HG02571 (cell line): Measurements from ENCODE around the gene WBP1.
"Not testable (repeated sequence)": the region's sequence is repeated elsewhere in the genome, so short reads cannot be mapped to it uniquely, and the experiment has no call there.

Experiments
- ATAC-seq: cut with Tn5 transposase; IDR thresholded peaks from one replicate; pipeline ENCODE4 v1.9.1; 2021; ENCODE audit warnings: mild to moderate bottlenecking, moderate library complexity; ENCODE audit not compliant: unreplicated experiment

The WBP1 gene

DNA sequence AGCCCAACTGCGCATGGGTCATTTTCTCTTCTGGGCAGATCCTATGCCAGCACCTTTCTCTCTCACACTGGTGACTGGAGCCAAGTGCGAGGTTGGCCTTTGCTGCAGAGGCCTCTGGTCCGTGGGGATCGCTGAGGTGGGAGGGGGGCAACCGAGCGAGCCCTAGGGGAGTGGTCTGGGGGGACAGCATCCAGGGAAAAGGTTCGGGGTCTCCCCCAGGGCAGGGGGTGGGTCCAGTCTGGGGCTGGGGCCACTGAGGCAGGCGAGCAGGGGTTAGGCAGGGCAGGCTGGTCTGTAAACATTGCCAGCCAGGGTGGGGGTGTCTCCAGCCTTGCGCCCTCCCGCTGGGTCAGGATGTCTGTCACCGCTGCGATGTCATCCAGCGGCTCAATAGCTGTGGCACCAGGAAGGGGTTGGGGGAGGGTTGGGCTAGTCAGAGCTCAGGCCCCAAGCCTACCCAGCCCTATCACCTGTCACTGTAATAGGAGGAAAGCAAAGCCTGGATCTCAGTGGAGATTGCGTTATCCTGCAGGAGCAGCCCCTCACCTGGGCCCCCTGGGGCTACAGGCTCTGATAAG, 32.0 kb upstream of the WBP1 start:
- no peak for ATAC-seq

DNA sequence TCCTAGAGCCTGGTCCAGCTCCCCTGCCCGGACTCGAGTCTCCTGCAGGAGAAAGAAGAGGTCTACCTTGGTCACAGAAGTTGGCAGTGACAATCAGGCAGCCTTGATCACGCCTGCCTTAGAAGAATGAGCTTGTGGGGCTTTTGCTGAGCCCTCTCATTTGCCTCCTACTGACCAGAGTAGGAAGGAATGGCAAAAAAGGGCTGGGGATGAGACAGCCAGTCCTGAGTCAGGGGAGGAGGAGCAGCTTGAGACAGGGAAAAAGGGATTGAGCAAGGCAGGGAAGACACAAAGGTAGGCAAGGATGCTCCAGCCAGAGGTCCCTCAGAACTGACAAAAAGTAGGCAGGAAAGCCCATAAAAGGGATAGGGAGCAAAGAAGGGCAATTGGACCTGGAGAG, 30.7 kb upstream of the WBP1 start:
- ATAC-seq: no peak

DNA sequence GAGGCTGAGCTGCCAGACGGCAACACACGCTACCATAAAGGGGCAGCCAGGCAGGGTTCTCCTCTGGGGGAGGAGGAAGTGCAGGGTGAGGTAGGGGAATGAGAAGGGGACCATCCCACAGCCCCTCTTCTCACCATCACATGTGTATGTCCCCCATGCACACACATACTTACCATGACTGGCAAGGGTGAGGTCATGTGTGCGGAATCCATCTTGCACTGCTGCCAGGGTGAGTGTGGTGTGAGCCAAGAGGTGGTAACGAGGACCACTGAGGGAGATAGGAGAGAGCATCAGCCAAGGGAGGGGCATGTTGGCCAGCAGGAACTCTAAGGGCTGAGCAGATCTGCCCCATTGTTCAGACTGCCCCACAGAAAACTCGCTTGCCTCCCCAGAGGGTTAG, 29.6 kb upstream of the WBP1 start:
- no peak for ATAC-seq

DNA sequence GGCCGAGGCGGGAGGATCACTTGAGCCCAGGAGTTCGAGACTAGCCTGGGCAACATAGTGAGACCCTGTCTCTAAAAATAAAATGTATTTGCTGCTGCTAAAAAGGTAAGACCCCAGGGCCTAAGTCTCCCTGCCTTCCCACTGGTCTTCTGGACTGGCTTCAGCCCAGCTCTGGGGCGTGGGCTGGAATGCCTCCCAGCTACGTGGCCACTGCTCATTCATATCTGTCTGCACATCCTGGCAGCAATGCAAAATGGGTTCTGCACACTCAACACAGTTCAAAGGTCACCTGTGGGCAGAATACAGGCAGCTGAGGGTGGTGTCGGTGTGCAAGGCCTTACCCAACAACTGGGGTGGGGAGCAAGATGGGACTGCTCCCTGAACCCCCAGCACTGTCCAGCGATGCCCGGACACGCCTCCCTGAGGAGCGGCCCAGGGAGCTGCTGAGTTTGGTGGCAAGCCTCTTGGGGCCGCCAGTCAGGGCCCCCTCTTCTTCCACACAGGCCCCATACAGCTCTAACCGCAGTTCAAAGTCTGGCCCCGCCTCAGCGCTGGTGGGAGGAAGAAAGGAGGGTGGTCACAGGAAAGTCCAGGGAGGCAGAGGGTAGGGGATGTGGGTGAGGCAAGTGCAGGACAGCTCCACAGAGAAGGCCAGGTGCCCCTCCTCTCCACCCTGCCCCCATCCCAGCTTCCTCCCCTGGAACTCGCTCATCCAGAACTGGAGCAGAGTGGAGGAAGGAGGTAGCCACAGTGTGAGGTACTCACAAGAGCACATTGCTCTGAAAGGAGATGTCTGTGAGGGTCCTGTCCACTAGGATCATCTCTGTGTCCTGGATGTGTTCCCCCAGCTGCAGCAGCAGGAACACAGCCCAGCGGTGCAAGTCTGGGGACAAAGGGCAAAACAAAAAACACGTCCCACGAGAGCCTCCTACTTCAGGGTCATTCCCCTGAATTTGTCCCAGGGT, 28.5 kb upstream of the WBP1 start:
- no peak for ATAC-seq

DNA sequence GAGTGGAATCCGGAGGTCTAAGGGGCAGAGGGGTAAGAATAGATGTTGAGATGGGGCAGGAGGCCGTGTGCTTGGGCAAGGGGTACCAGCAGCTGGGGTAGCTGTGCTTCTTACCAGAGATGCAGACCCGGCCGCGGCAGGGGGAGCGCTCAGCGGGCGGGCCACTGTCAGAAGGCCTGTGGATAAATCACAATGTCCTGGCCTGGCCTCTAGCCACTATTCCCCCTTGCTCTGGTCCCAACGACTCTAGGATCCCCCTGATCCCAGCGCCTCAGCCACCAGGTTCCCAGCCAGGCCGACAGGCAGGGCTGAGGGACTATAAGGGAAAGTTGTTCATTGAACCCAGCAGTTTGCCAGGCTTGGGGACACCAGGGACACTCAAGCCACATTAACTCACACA, 27.7 kb upstream of the WBP1 start:
- ATAC-seq: no peak

DNA sequence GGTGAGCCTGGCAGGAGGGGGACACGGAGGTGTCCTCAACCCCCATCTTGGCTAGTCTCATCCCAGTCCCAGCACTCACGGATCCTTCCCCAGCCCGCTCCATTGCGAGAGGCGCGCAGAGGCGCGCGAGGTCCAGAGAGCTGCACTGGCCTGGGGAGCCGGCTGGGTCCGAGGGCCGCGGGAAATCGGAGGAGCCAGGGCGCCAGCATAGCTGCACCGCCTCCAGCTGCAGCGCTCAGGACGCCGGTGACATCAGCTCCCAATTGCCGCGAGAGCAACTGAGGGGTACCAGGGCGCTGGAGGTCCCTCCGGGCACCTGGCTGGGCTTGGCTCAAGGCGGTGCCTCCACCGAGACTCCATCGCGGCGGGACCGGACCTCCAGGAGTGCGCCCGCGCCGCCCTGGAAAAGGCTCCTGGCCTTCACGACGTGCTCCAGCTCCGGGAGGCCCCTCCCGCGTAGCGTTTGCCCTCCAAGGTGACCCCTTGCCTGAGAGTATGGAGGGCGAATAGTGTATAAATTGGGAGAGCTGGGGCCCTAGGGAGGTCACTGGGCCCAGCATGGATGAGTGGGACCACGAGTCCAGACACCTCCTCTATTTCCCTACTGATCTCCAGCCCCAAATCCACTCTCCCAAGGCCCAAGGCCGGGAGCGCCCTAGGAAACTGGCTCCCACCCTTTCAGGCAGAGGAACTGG, 22.0 kb upstream of the WBP1 start:
- no peak for ATAC-seq

DNA sequence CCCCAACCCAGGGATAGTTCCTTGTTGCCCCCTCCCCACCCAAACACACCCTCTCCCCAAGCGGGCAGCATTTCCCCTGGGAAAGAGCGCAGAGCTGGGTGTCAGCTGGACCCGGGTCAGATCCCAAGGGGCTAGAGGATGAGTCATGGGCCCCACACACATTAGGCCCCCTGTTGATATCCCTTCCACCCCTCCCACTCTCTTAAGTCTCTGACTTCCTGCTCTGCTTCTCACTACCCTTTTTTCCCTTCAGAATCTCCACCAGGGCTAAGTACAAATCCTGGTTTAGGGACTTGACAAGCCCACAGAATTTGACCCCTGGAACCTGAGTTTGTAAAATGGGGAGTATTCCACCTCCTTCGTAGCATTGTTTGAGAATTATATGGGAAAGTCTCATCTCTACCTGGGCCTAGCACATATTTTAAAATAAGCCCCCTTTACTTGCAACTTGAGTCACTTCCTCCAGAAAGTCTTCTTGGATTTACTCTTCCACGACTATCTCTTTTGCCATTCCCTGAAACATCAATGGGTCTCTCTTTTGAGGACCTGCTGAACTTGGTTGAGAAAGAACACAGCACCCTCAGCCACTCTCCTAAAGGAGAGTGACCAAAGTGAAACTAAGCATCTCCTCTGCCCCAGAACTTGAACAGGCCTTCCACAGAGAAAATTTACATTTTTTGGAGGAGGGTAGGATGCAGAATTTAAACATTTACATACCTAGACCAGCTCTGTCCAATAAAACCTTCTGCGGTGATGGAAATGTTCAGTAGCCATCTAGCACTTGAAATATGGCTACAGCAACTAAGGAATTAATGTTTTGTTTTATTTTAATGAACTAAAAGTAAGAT, 21.2 kb upstream of the WBP1 start:
- ATAC-seq: no peak

DNA sequence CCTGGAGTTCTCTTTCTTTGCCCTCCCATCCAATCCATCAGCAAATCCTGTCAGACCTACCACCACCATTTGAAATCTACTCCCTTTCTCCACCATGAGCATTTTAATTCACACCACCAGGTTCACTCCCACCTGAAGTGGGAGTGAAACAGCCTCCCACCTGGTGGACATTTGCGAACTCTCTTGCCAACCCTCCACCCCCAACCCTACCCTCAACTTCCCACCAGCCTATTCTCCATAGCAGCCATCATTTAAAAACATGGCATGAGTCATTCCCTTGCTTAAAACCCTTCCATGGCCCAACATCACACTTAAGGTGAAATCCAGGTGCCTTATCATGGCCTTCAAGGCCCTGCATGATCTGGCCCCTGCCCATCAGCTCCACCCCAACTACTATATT, 20.0 kb upstream of the WBP1 start:
- ATAC-seq: no peak

DNA sequence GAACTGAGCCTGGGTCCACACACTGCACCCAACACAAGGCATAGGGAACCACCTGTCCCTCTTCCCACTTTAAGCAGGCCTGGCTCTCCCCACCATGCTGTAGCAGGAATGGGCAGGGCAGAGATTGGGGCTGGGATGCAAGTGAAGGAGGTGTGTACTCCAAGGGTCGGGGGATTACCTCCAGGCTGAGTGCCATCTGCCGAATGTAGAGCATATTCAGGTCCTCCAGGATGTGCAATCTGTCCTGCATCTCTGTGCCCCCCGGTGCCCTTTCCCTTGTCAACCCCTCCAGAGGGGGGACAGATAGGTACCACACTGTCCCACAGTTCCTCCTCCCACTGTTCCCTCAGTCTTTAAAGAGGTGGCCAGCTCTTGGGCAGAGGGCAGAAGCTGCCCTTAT, 18.9 kb upstream of the WBP1 start:
- ATAC-seq: no peak

DNA sequence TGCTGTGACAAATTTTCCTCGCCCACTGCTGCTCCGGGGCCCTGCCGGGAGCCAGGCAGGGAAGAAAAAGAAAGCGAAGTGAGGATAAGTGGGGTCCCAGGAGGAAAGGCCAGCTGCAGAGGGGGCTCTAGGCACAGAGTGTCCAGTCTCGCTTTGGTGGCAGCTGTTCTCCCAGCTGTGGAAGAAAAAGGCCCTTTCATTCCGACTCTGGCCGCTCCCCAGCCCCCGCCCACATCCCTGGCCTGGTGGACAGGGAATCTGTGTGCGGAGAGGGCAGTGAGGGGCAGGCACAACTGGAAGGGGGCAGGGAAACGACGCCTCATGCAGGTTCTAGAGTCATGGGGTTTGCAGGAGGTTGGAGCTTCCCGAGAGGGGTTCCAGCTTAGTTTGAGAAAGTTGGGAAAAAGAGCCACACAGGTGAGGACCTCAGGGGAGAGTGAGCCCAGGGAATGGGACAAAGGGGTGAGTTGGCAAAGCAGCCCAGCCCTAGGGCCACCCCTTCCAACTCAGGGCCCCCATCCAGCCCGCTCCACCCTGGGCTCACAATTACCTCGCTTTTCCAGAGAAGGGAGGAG, 18.3 kb upstream of the WBP1 start:
- ATAC-seq: no peak

DNA sequence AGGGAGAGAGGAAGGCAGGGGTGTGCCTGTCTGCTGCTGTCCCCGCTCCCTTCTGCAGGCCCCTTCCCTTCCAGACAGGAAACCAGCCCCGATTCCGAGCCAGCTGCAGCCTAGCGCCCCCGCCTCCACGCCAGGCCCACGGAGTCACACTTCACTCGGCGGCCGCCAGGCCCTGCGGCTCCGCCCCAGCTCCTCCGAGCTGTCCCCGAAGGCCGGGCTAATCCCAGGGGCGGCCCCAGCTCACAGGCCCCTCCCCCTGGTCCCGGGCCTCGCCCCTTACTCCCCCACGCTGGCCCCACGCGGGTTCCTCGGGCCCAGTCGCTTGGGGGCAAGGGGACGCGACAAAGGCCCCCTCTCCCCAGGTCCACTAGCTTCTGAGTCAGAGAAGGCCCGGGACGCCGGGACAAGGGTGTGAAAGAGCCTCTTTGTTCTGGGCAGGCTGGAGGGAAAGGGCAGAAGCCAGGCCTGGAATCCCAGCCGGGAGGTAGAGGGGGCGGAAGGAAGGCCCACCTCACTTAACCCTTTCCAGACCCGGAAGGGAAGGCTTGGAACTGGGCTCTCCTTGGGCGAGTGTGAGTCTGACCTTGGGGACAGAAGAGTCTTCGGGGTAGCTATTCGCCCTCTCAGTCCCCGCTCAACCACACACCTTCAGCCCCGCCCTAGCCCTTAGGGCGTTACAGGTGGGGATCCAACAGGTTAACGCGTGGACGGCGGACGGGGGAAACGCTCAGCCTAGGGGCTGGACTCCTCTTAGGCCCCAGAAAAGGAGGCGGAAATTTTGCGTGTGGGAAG, 17.7 kb upstream of the WBP1 start:
- ATAC-seq: peak; percentile 87

DNA sequence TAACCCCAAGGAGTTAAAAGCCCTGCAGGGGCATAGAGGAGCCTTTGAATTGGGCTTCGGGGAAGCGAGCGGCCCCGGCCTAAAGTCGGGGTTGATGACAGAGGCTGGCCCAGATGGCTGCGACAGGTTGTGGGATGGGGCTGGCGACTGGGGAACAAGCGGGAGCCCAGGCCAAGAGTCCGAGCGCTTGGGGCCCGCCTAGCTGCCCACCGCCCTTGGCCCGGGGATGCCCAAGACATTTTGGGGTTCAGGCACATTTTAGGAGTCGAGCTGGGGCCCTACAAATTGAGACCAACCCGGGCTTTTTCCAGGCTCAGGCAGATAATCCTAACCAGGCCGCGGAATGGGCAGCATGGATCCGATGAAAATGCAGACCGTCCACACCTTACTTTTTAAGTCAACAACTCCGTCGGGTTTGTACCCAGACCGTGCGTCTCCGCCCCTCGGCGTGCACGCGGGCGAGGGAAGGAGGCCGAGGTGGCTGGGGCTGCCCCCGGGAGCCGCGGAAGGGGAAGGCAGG, 17.0 kb upstream of the WBP1 start:
- no peak for ATAC-seq

DNA sequence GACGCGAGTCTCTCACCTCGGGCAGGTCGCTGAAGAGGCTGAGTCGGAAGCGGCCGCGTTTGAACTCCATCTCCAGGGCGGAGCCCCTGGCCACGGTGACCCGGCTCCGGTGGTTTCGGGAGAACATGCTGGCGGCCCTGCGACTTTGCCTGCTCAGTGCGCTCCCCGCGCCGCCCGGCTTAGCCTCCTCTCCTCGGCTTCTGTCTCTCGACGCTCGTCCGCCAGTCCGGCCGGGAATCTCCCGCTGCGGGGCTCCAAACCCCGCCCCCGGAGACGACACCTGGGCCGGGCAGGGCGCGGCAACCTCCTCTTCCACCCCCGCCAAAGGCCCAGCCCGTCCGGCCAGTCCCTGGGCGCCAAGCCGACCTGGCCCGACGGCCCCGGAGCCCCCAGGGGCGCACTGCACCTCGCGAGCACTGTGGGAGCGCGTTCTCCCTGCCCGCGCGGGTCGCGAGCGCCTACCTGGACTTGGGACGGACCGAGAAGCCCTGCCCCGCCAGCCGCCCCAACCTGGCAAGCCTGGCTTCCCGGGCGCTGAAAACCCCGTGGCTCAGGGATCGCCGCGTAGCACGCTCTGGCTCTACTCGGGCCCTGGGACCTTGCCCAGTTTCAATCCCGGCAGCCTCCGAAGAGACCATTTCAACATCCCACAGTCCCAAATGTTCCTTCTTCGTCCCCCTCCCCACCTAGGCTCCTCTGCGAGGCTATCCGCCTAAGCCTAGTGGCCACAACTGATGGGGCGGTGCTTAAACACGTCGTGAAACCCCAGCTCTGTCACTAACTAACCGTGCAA, 16.4 kb upstream of the WBP1 start, which contains the start of gene RTKN:
RTKN (minus strand) TSS at position 248 of the 793 bp plus-strand sequence; CDS start at position 127, 121 bp downstream.
- ATAC-seq: no peak

DNA sequence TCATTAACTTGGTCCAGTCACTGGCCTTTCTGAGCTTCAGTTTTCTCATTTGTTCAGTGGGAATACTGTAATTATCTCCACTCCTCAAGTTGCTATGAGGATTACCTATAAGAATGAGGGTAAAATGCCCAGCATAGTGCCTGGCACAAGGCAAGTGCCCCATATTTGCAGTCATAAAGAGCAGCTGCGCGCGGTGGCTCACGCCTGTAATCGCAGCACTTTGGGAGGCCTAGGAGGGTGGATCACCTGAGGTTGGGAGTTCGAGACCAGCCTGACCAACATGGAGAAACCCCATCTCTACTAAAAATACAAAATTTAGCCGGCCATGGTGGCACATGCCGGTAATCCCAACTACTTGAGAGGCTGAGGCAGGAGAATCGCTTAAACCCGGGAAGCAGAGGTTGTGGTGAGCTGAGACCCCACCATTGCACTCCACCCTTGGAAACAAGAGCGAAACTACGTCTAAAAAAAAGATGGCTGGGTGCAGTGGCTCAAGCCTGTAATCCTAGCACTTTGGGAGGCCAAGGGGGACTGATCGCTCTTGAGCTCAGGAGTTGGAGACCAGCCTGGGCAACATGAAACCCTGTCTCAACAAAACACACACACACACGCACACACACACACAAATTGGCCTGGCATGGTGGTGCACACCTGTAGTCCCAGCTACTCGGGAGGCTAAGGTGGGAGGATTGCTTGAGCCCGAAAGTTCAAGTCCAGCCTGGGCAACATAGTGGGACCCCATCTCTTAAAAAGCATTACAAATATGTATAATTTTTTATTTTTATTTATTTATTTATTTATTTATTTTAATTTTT, 15.5 kb upstream of the WBP1 start:
- ATAC-seq: not testable (repeated sequence)

DNA sequence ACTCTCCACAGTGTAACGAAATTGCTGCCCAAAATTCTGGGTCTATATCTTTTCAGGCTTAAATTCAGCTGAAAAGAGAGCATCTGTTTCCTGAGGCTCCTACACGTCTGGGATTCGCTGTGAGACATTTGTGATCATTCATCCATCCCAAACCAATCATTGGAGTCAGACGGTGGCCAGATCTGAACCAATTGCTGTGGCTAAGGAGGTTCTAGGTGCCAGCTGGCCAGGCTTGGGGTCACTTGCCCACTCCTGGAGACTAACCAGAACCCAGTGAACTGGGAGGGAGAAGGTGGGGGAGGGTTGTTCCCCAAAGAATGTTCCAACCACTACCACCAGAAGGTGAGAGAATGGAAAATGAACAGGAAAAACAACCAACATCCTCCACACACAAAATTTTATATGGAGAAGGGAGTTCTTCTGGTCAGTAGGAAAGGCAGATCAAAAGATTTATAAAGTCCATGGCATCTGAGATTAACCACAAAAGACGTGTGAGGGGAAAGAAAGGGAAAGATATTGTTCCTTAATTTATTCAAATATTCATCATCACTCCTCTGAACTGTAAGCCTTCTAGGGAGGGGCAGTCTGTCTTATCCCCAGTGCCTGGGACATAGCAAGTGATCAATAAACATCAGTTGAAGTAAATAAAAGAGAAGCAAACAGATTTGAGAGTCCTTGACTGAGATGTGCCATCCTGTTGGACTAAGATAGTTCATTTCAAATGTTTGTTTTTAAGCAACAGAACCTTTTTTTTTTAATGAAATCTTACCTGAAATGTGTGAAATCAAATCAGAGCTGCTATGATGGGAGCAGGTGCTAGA, 13.5 kb upstream of the WBP1 start:
- ATAC-seq: no peak

DNA sequence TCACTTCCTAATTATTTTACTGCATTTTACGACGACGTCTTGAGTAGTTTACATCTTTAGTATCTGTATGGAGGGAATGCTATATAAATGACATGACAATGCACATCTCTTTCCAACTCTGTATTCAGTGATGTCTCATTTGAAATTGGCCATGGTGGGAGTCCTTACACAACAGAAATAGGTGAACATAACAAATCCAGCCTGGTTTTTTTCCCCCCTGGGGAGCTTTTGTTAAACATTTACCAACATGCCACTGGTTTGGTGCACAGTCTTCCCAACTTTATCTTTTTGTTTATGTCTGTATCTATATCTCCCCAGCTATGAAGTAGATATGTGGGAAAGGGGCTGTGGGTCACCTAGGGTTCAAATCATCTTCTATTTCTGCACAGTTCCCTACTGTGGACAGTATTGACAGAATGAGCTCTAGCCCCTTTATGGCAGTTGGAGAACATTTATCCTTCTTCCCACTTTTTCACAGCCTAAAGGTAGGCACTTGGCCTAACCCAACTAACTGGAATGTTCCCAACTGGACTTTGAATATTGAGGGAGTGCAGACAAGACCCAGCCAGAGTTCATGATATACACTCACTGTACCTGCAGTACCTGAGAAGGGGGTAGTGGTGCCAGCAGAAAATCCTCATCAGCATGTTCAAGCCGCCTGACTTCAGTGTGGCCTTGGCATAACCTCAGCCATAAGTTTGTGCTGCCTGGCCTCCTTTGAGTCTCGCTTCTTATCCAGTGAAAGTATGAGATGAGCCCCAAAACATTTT, 10.8 kb upstream of the WBP1 start:
- ATAC-seq: no peak
